ENCODE measurements around the gene ANKRA2.
A peak's percentile ranks its signal among the peaks of the same experiment; 100 is the strongest.

The ANKRA2 gene

GRCh38 chr5:73587923-73588322 lies 22.5 kb upstream of the ANKRA2 start:
- TF ChIP-seq CTCF (IDR thresholded peaks at IDR 0.05; ENCODE audit: low read depth, low read length, missing control alignments): no peak
- no peak for DNase-seq (ENCODE audit: extremely low read depth, low read depth)

GRCh38 chr5:73582285-73583145 lies 17.1 kb upstream of the ANKRA2 start:
- no peak for TF ChIP-seq CTCF (IDR thresholded peaks at IDR 0.05; ENCODE audit: low read depth, low read length, missing control alignments)

More at GRCh38 chr5:73587923-73588322, 22.5 kb upstream of the ANKRA2 start:
- H3K4me3 ChIP-seq (replicated peaks; ENCODE audit: low read depth, low read length): no peak overlapping the region

GRCh38 chr5:73565969-73566547 lies 619 bp upstream of the ANKRA2 start:
- no peak for TF ChIP-seq CTCF (IDR thresholded peaks at IDR 0.05; ENCODE audit: low read depth, low read length, missing control alignments)
- peak overlapping the region; percentile 99 for H3K4me3 ChIP-seq (replicated peaks; ENCODE audit: low read depth, low read length)
- no peak for DNase-seq (ENCODE audit: extremely low read depth, low read depth)

More at GRCh38 chr5:73582285-73583145, 17.1 kb upstream of the ANKRA2 start:
- no peak overlapping the region for H3K4me3 ChIP-seq (replicated peaks; ENCODE audit: low read depth, low read length)
- no peak for DNase-seq (ENCODE audit: extremely low read depth, low read depth)

GRCh38 chr5:73564675-73565074 lies 764 bp downstream of the ANKRA2 start:
- no peak for DNase-seq (ENCODE audit: extremely low read depth, low read depth)
- no peak for TF ChIP-seq CTCF (IDR thresholded peaks at IDR 0.05; ENCODE audit: low read depth, low read length, missing control alignments)

GRCh38 chr5:73564018-73564417 lies 1.4 kb downstream of the ANKRA2 start:
- peak overlapping the region; percentile 99 for H3K4me3 ChIP-seq (replicated peaks; ENCODE audit: low read depth, low read length)
- DNase-seq (ENCODE audit: extremely low read depth, low read depth): no peak
- no peak for TF ChIP-seq CTCF (IDR thresholded peaks at IDR 0.05; ENCODE audit: low read depth, low read length, missing control alignments)

More at GRCh38 chr5:73564675-73565074, 764 bp downstream of the ANKRA2 start:
- H3K4me3 ChIP-seq (replicated peaks; ENCODE audit: low read depth, low read length): peak overlapping the region; percentile 99

- no peak for TF ChIP-seq CTCF (IDR thresholded peaks at IDR 0.05; ENCODE audit: low read depth, low read length, missing control alignments)
- no peak overlapping the region for H3K4me3 ChIP-seq (replicated peaks; ENCODE audit: low read depth, low read length)
- DNase-seq (ENCODE audit: extremely low read depth, low read depth): no peak
Observed at GRCh38 chr5:73558950-73559349, 6.5 kb downstream of the ANKRA2 start.

All from HFF-Myc (cell line).